HEK293T (cell line): ENCODE results near the gene MARCHF4.

Experiments
- BHLHE40 ChIP-seq: fragments of 450-650 bp; IDR thresholded peaks from 2 replicates; pipeline ENCODE4 v1.6.1; 2016; ENCODE audit warnings: mild to moderate bottlenecking, moderate library complexity, borderline replicate concordance
- ELF4 ChIP-seq: fragments of 450-650 bp; IDR thresholded peaks from 2 replicates; pipeline ENCODE4 v1.6.1; 2017; ENCODE audit warnings: antibody characterized with exemption
- FOXK2 ChIP-seq: fragments of 450-650 bp; IDR thresholded peaks from 2 replicates; pipeline ENCODE4 v1.6.1; 2016; ENCODE audit warnings: mild to moderate bottlenecking
- FOXM1 ChIP-seq: fragments of 450-650 bp; IDR thresholded peaks from 2 replicates; pipeline ENCODE4 v1.6.1; 2017; ENCODE audit warnings: mild to moderate bottlenecking, borderline replicate concordance
- HDGF ChIP-seq: fragments of 450-650 bp; IDR thresholded peaks from 2 replicates; pipeline ENCODE4 v1.6.1; 2017; ENCODE audit warnings: antibody characterized with exemption, borderline replicate concordance
- LEF1 ChIP-seq: fragments of 450-650 bp; IDR thresholded peaks from 2 replicates; pipeline ENCODE4 v1.6.1; 2017; ENCODE audit warnings: mild to moderate bottlenecking, borderline replicate concordance
- NFRKB ChIP-seq: fragments of 450-650 bp; IDR thresholded peaks from 2 replicates; pipeline ENCODE4 v1.6.1; 2016; ENCODE audit warnings: mild to moderate bottlenecking, moderate library complexity
- SP1 ChIP-seq: fragments of 450-650 bp; IDR thresholded peaks from 2 replicates; pipeline ENCODE4 v1.6.1; 2017
- SUZ12 ChIP-seq: fragments of 450-650 bp; IDR thresholded peaks from 2 replicates; pipeline ENCODE4 v1.6.1; 2016; ENCODE audit warnings: mild to moderate bottlenecking
- TARDBP ChIP-seq: fragments of 450-650 bp; IDR thresholded peaks from 2 replicates; pipeline ENCODE4 v1.6.1; 2016
- ZNF384 ChIP-seq: fragments of 450-650 bp; IDR thresholded peaks from 2 replicates; pipeline ENCODE4 v1.6.1; 2016
- TF ChIP-seq, protein P1 (sequence below): fragments of 450-650 bp; IDR thresholded peaks from 2 replicates; pipeline ENCODE4 v1.6.1; 2016

GRCh38 chr2:216413882-216414281 lies 41.6 kb upstream of the MARCHF4 start:
- no peak for TF ChIP-seq ZNF384
- no peak for TF ChIP-seq ELF4
- no peak for TF ChIP-seq SUZ12
- no peak for TF ChIP-seq FOXK2
- no peak for TF ChIP-seq LEF1
- TF ChIP-seq HDGF, result no peak
- TF ChIP-seq BHLHE40, result no peak
- no peak for TF ChIP-seq TARDBP
- no peak for TF ChIP-seq SP1
- TF ChIP-seq NFRKB, result no peak
- TF ChIP-seq, protein P1, sequence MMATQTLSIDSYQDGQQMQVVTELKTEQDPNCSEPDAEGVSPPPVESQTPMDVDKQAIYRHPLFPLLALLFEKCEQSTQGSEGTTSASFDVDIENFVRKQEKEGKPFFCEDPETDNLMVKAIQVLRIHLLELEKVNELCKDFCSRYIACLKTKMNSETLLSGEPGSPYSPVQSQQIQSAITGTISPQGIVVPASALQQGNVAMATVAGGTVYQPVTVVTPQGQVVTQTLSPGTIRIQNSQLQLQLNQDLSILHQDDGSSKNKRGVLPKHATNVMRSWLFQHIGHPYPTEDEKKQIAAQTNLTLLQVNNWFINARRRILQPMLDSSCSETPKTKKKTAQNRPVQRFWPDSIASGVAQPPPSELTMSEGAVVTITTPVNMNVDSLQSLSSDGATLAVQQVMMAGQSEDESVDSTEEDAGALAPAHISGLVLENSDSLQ, result no peak
- TF ChIP-seq FOXM1, result no peak
